SK-N-MC (cell line): ENCODE results near the gene NDUFS1.
"Not testable (repeated sequence)": the region's sequence is repeated elsewhere in the genome, so short reads cannot be mapped to it uniquely, and the experiment has no call there.

Source experiments
- EZH2 ChIP-seq: fragments of 200-600 bp; sonication (generic); IDR thresholded peaks from one replicate; pipeline ENCODE4 v1.6.1; 2017; ENCODE audit warnings: antibody characterized with exemption
- FOXP2 ChIP-seq: optimal IDR thresholded peaks from 2 replicates; pipeline ENCODE3; 2011; ENCODE audit warnings: mild to moderate bottlenecking, moderate library complexity; ENCODE audit not compliant: insufficient read depth; ENCODE audit errors: extremely low read length, control extremely low read depth
- POLR2AphosphoS5 ChIP-seq: IDR thresholded peaks from 2 replicates; pipeline ENCODE4 v1.6.1; 2012; ENCODE audit warnings: mild to moderate bottlenecking, low read depth, low read length, borderline replicate concordance

DNA sequence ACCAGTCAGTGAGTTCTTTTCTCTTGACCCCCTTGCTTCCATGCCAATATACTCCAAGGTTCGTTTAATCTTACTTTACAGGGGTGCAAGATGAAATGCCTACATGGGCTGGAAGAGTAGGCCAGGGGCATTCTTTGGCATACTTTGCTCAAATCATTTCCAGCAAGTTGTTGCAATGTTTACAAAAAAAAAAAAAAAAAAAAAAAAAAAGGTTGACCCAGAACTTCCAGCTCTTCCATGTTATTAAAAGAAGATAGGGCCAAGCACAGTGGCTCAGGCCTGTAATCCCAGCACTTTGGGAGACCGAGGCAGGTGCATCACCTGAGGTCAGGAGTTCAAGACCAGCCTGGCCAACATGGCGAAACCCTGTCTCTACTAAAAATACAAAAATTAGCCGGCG lies 81.4 kb downstream of the NDUFS1 start:
- not testable (repeated sequence) for TF ChIP-seq POLR2AphosphoS5, EZH2, FOXP2
